Activated gamma-delta T cell treated with anti-CD3 and anti-CD28 coated beads, Interleukin-2, amount 50 U/mL, for 16 hours (primary cell): ENCODE data around the gene KCNAB1.

Experiments
- DNase-seq: peaks from one replicate; pipeline ENCODE4 v3.0.0-alpha.2; 2020; ENCODE audit warnings: low read depth

Gene KCNAB1

DNA sequence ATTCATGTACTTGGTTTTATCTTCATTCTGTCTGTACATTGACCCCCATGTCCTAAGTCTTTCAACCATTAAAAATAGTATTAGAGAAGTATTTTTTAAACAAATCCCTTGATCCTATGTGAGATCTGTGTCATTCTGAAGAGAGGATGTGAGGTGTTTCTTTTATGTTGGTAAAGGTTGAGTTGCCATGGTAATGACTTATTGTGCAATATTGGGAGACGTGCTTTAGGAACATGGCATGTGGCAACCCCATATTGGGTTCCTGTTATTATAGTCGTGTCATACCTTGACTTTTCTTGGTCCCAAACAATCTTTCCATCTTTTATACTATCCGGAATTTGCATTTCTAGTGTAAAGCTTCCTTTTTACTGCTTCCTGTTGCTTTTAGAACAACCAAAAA, 203.1 kb downstream of the KCNAB1 start:
- no peak for DNase-seq

DNA sequence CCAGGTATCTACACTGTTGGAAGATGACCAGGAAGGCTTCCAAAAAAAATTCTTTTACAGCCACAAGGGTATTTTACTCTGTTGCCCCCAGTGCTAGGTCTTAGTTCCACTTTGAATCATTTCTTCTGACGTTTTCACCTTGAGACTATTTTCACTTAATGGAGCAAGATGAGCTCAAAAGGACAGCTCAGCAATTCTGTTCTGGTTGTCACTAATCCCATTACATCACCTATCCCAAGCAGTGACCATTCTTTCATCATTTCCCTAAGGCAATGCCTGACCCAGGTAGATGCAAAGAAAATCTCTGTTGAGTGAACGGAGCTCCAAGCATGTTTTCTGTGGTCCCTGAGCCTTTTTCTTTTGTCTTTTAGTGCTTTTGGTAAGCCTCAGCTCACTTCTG, 210.0 kb downstream of the KCNAB1 start:
- DNase-seq, result no peak

DNA sequence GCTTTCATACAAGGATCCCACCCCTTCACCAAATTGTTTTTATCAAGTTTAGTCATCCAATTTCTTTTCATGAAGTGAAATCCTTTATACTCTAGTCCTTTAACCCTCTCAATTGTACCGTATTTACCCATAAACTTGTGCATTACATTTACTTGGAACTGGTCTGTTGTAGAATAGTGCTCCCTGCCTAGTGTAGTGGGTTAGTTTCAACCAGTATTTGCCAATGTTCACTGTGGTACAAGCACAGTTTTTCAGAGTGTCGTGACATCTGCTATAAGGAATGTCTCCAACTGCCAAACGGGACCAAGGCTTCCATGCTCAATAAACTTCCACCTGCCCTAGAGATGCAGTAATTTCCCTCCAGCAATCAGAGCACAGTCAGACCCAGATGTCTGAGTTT, 211.9 kb downstream of the KCNAB1 start:
- DNase-seq, result no peak

DNA sequence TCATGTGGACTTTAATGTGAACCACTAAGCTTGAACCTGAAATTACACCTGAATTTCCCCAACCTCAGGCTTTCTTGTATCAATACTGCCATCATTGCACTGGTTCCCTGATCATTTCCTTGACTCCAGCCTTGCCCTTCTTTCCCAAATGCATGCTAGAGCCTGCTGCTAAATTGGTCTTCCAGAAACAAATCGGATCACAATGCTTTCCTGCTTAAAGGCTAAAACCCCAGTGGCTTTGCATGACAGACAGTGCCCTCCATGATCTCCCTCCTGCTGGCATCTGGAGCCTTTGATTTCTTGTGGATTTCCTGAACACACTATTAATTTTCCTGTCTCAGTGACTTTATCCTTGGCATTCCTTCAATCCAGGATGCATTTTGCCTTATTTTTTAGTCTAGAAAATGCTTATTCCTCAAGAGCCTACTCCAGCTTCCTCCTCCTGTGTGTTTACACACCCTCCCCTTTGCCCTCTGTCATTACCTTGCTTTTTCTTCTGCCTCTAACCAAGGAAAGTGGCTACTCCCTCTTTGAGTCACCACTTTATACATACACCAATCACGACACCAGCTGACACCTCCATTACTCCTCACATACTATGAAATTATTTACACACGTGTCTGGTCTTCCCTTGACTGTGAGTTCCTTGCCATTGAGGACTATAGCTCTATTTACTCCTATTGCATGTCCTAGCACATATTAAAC, 214.6 kb downstream of the KCNAB1 start:
- DNase-seq, result no peak

DNA sequence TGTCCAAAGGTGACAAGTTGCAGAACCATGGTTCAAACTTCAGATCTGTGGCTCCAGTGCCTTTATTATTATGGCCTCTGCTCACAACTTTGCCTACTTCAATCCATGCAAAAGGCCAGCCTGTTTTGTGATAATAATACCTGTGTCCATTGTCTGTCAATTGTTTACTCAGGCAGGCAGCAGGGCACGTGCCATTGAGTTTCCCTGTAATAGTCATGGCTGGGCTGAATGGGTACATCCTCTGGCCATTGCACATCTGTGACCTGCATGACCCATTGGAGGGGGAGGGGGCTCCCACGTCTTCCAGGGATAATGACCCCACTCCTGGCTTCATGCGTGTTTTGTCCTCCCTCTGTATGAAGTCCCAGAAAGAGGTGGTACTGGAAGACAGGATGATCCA, 219.1 kb downstream of the KCNAB1 start:
- DNase-seq, result no peak

DNA sequence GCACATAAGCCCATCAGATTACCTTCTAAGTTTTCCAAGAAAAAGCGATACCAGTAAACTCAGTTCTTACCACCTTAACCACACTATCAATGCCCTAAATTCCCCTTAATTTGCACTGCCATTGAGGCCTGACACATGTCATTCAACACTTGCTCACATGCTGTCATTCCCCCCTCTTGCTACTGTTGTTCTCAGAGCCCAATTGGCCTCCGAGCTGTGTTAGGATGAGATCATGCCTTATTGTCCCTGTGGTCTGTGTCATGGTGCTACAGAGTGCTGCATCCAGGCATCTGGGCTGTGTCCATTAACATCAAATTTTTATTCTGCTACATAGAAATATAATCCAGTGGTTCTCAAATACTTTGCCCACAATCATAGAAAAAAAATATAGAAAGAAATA, 221.0 kb downstream of the KCNAB1 start:
- DNase-seq, result no peak

DNA sequence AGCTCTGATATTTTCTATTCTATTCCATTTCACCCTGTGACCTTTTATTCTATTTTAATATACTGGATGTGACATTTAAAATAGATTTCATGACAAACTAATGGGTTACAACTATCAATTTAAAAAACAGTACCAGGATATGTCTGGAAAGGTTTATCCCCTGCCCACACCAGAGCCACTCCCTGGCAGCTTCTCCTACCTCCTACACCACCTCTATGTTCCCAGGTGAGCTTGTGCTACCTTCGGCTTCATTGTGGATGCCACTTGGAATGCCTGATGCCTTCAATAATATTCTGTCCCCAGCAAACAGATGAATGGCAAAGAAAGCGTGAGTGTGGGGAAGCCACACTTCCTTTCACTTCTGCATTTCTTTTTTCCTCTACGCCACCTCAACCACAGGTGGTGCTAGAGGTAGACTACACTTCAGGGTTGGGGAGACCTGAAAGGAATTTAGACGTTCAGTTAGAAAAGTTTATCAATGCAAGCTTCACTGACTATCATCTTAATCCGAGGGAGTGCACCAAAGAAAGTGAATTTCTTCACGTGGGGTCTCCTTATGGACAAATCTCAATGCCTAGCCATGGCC, 221.5 kb downstream of the KCNAB1 start:
- no peak for DNase-seq

DNA sequence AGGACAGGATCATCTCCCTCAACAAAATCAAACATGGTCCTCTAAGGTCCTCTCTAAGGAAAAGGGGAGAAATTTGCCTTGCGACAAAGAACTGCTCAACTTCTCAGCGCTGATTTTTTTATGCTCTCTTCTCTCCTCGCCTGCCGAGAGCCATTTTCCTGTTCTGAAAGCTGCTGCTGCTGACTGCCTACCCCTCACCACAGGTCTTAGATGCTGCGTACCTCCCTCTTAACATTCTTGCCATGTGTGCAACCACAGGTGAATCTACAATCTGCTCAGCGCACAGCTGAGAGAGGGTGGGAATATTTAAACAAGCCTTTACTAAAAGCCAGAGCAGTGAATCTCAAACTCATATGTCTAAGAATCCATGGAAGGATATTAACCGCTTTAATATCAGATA, 223.8 kb downstream of the KCNAB1 start:
- DNase-seq, result no peak

DNA sequence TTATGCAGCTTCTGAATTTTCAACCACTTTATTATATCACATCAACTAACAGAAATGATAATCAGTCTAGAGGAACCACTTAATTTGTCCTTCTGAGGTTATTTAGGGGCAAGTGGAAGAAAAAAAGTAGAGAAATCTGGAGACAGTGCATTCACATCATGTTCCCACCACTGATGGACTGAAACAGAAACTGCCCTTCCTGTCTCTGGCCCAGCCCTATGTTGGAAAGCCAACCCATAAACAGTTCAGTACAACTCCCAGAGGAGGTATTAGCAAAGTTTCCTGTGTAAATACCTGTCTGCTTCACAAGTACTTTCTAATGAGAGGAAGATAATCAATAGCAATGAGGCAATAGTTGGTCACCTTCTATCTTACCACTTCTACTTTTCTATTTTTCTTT, 228.7 kb downstream of the KCNAB1 start:
- DNase-seq, result no peak

DNA sequence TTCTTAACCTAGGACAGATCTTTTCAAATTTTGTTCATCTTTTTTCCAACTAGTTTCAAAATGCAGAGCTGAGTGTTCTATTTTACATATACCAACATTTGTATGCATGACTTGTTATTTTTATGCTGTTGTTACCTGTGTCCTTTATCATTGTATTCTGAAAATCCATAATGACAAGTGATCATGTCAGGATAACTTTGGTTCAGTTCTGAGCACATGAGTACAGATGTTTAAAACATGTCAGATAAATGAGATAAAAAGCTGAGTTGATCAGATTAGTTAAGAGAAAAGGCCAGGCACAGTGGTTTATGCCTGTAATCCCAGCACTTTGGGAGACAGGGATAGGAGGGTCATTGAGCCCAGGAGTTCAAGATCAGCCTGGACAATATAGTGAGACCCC, 229.6 kb downstream of the KCNAB1 start:
- DNase-seq, result no peak

DNA sequence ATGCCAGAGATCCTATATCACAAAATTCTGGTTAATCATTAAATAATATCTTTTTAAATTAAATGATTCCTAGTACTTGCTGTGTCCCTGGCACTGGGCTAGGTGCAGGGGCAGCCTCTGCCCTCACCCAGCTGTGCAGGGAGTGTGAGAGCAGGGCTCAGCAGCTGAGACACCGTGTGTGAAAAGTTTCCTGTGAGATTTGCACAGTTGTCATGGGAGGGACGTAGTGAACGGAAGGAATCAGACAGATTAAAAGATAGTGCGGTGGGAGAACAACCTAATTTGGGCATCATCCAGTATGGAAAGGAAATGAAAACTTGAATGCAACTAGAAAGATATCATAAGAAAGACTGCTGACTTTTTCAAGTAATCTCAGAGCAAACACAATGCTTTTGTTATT, 230.4 kb downstream of the KCNAB1 start:
- DNase-seq, result no peak

DNA sequence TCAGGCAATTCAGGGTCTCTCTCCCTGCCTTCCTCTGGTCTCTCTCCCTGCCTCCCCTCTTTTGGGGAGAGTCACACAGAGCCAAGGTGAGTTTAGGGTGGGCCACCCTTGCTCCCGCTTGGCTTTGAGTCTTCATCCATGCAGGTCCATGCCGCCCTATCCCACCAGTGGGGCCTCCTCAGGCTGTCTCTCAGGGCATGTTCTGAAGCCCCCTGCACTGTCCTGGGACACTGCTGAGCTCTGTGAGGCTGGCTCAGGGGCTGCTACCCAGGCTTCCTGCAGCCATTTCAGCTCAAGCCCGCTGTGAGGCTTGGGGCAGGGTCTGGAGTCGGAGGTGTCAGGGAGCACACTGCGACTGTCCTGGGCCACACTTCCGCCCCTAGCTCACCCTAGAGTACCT, 231.4 kb downstream of the KCNAB1 start:
- DNase-seq, result no peak

DNA sequence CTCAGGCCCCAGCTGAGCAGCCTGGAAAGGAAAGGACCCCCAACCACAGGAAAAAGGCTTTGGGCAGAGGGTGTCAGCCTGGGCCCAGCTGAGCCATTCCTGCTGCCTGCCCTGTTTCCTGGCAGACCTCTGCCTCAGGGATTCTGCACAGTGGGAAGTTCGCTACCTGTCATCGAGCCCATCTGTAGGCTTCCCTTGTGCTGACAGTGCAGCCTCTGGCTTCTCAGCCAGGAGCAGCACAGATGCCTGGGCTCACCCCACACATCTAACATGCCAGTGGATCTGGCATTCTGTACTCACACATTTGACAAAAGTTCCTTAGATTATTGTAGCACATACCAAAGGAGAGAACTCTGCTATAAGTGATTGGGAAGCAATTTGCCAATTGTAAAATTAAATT, 232.3 kb downstream of the KCNAB1 start:
- no peak for DNase-seq

DNA sequence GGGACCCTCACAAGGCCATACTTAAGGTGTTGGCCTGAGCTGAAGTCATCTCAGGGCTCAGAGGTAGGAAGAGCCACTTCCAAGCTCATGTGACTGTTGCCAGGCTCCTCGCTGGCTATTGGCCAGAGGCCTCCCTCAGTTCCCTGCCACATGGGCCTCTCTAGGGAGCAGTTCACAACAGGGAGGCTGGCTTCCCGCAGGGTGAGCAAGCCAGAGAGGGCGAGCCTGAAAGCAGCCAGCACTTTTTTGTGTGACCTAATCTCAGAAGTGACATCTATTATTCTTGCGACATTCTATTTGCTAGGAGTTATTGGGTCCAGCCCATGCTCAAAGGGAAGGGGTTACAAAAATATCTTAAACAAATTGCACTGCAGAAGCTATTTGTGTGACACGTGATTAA, 233.2 kb downstream of the KCNAB1 start:
- DNase-seq, result no peak

DNA sequence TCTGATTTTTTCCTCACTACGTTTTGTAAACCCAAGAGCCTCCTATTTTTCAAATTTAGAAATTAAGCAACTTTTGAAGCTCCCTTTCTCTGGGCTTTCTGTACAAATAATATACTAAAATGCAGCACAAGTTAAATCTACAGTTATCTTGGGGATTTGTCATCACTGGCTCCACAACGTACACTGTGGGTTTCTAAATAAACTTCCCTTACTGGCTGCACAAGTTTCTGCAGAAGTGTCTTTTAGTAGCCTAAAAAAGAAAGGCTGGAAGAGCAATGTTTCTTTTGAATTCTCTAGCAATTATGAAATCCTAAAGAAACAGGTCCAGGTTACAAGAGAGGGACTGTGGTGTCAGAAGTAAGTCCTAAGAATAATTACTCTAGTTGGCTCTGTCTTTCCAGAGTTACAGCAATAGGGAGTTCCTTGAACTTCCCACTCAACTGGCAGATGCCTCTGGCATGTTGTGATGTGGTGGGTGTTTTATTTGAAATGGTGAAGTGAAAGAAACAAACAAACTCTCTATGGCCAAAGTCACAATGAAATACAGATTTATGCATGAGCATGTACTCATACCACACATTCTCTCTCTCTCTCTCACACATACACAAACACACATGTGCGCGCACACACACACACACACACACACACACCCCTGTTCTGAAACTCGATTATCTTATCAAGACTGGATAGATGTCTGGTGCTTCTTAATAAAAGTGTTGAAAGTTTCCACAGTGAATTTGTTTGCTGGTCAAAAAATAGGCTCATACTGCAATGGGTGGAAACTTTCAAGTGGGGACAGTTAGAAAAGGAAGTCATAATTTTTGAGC, 236.4 kb downstream of the KCNAB1 start:
- DNase-seq, result no peak

DNA sequence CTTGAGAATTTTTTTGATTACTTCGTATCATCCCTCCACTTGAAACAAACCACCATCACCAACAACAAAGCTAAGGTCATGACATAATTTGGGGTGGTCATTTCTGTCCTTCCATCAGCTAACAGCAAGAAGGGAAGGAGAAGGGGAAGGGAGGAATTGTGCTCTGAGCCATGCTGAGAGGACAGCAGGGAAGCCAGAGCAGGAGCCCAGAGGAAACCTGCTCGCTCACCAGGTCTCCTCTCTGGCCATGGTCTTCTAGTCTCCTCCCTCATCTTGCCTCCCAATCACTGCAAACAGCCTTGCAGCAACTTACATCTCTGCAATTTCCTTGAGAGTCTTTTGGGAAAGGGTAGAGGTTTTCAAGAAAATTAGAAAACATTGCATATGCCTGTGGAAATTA, 237.9 kb downstream of the KCNAB1 start:
- no peak for DNase-seq

DNA sequence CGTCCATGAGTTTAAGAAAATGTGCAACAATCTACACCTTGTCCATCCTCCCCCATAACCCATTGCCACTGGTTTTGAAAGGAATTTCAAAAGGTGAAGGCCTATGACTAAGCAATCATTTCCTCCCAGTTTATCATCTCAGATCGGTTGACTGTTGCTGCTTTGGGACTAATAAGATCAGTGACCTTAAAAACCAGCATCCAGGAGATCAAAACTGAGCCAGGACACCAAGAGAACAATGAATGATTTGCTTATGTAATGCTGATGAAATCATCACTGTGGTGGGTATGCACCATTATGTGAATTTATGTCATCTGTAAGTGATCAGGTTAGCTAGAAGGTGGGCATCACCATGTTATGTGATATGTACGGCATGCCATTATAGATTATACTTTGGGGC, 239.0 kb downstream of the KCNAB1 start:
- DNase-seq, result no peak

DNA sequence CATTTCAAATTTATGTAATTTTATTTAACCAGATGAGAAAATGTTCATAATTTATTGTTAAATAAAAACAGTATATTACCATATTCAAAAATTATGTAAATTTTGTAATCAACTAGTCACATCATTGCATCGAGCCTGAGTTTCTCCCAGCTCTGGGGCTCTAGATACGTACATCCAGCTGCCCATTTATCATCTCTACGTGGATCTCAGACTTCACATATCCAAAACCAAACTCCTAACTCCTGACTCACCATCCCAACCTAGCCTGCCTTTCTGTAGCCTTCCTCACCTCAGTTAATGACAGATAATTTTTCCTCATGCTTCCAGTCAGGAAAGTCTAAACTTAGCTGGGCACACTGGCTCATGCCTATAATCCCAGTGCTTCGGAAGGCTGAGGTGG, 239.7 kb downstream of the KCNAB1 start:
- DNase-seq, result no peak

DNA sequence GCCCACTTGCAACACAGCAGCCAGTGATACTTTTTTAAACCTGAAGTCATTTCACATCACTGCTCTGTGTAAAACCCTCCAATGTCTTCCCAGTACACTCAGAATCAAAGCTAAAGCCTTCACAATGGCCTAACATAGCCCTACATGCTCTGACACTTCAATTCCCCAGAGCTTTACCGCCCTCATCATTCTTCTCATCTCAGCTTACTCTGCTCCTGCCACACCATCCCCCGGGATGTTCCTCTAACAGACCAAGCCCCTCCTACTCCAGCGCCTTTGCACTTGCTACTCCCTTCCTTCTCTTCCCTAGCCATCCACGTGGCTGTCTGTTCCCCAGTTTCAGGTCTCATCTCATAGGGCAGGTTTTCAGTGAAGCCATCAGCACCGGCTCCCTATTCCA, 240.6 kb downstream of the KCNAB1 start:
- no peak for DNase-seq

DNA sequence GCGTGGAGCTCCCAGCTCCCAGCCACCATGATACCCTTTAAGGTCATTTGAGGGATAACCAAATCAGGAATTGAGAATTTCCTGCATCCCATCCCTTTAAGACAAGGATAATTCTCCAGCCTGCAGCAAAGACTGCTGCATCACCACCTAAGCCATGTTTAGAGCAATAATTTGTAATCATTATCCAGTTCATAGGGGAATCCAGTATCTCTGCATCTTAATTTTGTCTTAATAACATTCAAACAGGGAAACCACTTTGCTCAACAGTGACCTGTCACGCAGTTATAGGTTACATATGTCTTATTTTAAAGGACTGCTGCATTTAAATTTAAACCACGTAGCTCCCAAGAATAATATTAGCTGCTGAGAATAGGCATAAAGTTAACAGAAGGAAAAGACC, 246.2 kb downstream of the KCNAB1 start:
- no peak for DNase-seq

DNA sequence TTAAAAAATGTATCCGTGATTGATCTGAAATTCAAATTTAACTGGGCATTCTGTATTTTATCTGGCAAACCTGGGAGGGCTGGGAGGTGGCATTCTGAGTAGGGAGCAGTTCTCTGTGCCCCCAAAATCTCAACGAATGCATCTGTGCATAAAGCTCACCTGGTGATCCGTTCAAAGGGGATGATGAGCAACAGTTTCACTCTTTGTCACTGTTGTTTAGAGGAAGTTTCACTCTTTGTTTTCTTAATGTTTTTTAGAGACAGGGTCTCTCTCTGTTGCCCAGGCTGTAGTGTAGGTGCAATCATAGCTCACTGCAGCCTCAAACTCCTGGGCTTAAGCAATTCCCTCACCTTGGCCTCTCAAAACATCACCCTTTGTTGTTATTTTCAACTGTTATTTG, 247.8 kb downstream of the KCNAB1 start:
- no peak for DNase-seq

DNA sequence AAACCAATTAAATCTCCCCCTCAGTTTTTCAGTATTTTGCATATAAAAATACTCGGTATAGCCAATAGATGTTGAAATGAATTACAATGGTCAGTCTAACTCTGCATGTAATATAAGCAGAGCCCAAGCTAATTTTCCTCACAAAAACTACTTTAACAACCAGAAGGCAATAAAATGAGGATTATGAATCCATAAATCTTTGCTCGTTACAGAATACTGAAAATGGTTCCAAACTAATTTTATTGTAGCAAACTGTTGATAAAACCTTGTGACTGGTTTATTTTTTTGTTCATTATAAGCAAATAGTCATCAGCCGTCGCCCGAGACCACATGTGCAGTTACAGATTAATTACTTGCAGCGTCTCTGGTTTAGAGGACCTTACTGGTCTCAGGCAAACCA, 251.3 kb downstream of the KCNAB1 start:
- DNase-seq, result no peak

DNA sequence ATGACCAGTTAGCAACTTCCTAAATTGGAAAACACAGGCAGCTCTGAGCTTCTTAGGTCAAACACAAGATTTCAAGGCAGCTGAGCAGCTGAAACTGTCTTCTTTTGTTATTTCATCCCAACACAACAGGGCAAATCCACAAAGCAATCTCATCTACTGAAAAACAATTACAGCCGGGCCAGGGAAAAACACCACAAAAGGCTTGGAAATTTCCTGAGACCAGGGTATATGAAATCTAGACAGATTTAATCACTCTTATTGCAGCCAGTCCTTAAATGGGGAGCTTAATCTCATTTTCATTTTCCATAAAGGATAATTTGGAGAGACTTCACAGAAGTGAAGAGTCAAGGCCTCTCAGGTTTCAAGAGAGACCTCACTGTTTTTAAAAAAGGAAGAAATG, 252.7 kb downstream of the KCNAB1 start:
- DNase-seq, result no peak

DNA sequence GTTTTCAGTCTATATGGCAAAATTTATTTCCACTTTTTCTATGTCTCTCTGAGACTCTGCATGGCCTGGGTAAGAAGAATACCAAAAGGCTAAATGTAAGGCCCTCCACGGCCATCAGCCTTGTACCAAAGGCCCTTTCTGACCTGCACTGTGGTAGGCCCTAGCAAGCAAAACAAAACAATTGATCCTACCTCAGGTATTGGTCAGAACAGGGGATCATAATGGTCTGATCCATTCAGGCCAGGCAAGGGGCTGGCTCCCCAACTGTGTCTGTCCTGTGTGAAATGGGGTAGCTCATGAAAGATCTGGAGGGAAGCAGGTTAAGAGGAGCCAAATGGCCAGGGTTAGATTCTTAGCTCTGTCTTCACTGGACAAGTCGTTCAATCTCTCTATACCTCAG, 253.3 kb downstream of the KCNAB1 start:
- DNase-seq, result no peak
